Measurements from ENCODE around the gene AK5.

DNA sequence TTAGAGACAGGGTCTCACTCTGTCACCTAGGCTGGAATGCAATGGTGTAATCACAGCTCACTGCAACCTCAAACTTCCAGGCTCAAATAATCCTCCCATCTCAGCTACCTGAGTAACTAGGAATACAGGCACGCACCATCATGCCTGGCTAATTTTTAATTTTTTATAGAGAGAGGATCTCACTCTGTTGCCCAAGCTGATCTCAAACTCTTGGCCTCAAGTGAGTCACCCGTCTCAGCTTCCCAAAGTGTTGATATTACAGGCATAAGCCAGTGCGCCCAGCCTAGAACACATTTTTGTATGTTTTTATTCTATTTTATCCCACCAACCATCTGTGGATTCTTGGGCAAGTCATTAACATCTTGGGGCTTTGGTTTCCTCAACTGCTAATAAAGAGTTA is 100.5 kb downstream of the AK5 start:
- TF ChIP-seq, protein P1, sequence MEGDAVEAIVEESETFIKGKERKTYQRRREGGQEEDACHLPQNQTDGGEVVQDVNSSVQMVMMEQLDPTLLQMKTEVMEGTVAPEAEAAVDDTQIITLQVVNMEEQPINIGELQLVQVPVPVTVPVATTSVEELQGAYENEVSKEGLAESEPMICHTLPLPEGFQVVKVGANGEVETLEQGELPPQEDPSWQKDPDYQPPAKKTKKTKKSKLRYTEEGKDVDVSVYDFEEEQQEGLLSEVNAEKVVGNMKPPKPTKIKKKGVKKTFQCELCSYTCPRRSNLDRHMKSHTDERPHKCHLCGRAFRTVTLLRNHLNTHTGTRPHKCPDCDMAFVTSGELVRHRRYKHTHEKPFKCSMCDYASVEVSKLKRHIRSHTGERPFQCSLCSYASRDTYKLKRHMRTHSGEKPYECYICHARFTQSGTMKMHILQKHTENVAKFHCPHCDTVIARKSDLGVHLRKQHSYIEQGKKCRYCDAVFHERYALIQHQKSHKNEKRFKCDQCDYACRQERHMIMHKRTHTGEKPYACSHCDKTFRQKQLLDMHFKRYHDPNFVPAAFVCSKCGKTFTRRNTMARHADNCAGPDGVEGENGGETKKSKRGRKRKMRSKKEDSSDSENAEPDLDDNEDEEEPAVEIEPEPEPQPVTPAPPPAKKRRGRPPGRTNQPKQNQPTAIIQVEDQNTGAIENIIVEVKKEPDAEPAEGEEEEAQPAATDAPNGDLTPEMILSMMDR (IDR thresholded peaks at IDR 0.05; ENCODE audit: low read depth, low read length) = no peak
- no peak for TF ChIP-seq EZH2phosphoT487 (IDR thresholded peaks at IDR 0.05; ENCODE audit: low read depth)

Data from OCI-LY3 (cell line).